GM21447 (cell line): Measurements from ENCODE around the gene ELOA.
A peak's percentile ranks its signal among the peaks of the same experiment; 100 is the strongest.
"Not testable (repeated sequence)": the region's sequence is repeated elsewhere in the genome, so short reads cannot be mapped to it uniquely, and the experiment has no call there.

Experiments
- ATAC-seq: cut with Tn5 transposase; IDR thresholded peaks from one replicate; pipeline ENCODE4 v1.9.1; 2021; ENCODE audit not compliant: unreplicated experiment

Gene ELOA

GRCh38 chr1:23777979-23778814, 34.9 kb downstream of the ELOA start, which contains the start of gene PITHD1:
Gene PITHD1, plus strand, starts transcription at chr1:23778418. Its CDS starts 98 bp downstream, at chr1:23778516.
- peak; percentile 61 for ATAC-seq

GRCh38 chr1:23779826-23780371, 36.6 kb downstream of the ELOA start:
- ATAC-seq = no peak

- ATAC-seq = not testable (repeated sequence)
Measured at GRCh38 chr1:23783141-23783540, 39.9 kb downstream of the ELOA start.

GRCh38 chr1:23784846-23785245, 41.6 kb downstream of the ELOA start:
- no peak for ATAC-seq

- ATAC-seq = no peak
Measured at GRCh38 chr1:23787701-23788100, 44.4 kb downstream of the ELOA start.

- no peak for ATAC-seq
Measured at GRCh38 chr1:23788695-23789094, 45.4 kb downstream of the ELOA start.

GRCh38 chr1:23790696-23791515, 47.6 kb downstream of the ELOA start, which contains the start of gene LYPLA2:
Gene LYPLA2, plus strand, starts transcription at chr1:23791145. Its CDS starts 1,538 bp downstream, at chr1:23792683.
- ATAC-seq = peak; percentile 76

- no peak for ATAC-seq
Measured at GRCh38 chr1:23791516-23792047, 48.3 kb downstream of the ELOA start.

- ATAC-seq = no peak
Measured at GRCh38 chr1:23792151-23792945, 49.1 kb downstream of the ELOA start.

- ATAC-seq = no peak
Measured at GRCh38 chr1:23793018-23793781, 49.9 kb downstream of the ELOA start.

GRCh38 chr1:23793861-23794731, 50.8 kb downstream of the ELOA start:
- ATAC-seq = no peak

GRCh38 chr1:23794732-23795182, 51.5 kb downstream of the ELOA start:
- not testable (repeated sequence) for ATAC-seq

GRCh38 chr1:23795676-23796465, 52.6 kb downstream of the ELOA start:
- ATAC-seq = no peak

- ATAC-seq = no peak
Measured at GRCh38 chr1:23796466-23797271, 53.4 kb downstream of the ELOA start.

GRCh38 chr1:23797478-23798448, 54.5 kb downstream of the ELOA start:
- ATAC-seq = no peak

GRCh38 chr1:23798662-23799142, 55.4 kb downstream of the ELOA start:
- no peak for ATAC-seq
